Nephron (organoid): Measurements from ENCODE around the gene FHAD1.
"Not testable (repeated sequence)": the region's sequence is repeated elsewhere in the genome, so short reads cannot be mapped to it uniquely, and the experiment has no call there.

Source experiments
- H3K27ac Mint-ChIP-seq, 3 experiments: 2 replicates each; pipeline ENCODE4 v1.8.0; 2020; ENCODE audit warnings: mixed read lengths in 3 of 3, mild to moderate bottlenecking in 2 of 3, moderate library complexity in 1 of 3
- H3K27me3 Mint-ChIP-seq: 2 replicates; pipeline ENCODE4 v1.8.0; 2021; ENCODE audit warnings: low read depth, mild to moderate bottlenecking, moderate library complexity, mixed read lengths
- H3K36me3 Mint-ChIP-seq: 2 replicates; pipeline ENCODE4 v1.8.0; 2020; ENCODE audit warnings: low read depth, mixed read lengths
- H3K4me1 Mint-ChIP-seq: 2 replicates; pipeline ENCODE4 v1.8.0; 2020; ENCODE audit warnings: mixed read lengths
- H3K4me3 Mint-ChIP-seq, 3 experiments: 2 replicates each; pipeline ENCODE4 v1.8.0; 2020; ENCODE audit warnings: mild to moderate bottlenecking in 3 of 3, mixed read lengths in 3 of 3, moderate library complexity in 2 of 3
- H3K9me3 Mint-ChIP-seq: 2 replicates; pipeline ENCODE4 v1.8.0; 2020; ENCODE audit warnings: mixed read lengths
- TF ChIP-seq, protein P1 (sequence below), 3 experiments: fragments of 200-600 bp; sonication (generic); IDR thresholded peaks; one replicate each; pipeline ENCODE4 v1.5.0; 2021; ENCODE audit warnings: antibody characterized with exemption in 3 of 3; ENCODE audit not compliant: unreplicated experiment in 3 of 3

FHAD1 gene

DNA sequence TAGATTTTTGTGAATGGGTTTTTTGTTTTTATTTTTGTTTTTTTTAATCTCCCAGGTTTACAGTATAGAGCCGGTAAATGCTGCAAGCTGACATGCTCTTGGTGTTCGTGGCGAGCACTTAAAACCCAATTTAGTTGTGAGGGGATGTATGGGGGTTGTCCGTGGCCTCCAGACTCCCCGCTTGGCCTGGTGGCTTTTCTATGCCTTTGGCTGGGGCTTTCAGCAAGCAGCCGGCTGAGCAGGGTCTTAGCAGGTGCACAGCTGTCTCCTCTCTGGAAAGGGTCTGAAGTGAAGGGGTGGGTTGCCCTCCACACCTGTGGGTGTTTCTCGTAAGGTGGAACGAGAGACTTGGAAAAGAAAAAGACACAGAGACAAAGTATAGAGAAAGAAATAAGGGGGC is 131.7 kb downstream of the FHAD1 start:
- TF ChIP-seq, protein P1, sequence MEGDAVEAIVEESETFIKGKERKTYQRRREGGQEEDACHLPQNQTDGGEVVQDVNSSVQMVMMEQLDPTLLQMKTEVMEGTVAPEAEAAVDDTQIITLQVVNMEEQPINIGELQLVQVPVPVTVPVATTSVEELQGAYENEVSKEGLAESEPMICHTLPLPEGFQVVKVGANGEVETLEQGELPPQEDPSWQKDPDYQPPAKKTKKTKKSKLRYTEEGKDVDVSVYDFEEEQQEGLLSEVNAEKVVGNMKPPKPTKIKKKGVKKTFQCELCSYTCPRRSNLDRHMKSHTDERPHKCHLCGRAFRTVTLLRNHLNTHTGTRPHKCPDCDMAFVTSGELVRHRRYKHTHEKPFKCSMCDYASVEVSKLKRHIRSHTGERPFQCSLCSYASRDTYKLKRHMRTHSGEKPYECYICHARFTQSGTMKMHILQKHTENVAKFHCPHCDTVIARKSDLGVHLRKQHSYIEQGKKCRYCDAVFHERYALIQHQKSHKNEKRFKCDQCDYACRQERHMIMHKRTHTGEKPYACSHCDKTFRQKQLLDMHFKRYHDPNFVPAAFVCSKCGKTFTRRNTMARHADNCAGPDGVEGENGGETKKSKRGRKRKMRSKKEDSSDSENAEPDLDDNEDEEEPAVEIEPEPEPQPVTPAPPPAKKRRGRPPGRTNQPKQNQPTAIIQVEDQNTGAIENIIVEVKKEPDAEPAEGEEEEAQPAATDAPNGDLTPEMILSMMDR (IDR thresholded peaks at IDR 0.05; ENCODE audit: unreplicated experiment in 3 of 3) = no peak
- peaks cover 32% of the 10 kb centered on the region for H3K27me3 Mint-ChIP-seq
- H3K4me1 Mint-ChIP-seq = peaks cover 19% of the 10 kb centered on the region
- no peak overlapping the region for H3K4me3 Mint-ChIP-seq
- no peaks in the 10 kb centered on the region for H3K36me3 Mint-ChIP-seq
- H3K9me3 Mint-ChIP-seq = no peaks in the 10 kb centered on the region
- no peak overlapping the region for H3K27ac Mint-ChIP-seq

DNA sequence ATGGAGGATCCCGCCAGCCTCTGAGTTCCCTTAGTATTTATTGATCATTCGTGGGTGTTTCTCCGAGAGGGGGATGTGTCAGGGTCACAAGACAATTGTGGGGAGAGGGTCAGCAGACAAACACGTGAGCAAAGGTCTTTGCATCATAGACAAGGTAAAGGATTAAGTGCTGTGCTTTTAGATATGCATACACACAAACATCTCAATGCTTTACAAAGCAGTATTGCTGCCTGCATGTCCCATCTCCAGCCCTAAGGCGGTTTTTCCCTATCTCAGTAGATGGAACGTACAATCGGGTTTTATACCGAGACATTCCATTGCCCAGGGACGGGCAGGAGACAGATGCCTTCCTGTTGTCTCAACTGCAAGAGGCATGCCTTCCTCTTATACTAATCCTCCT is 132.1 kb downstream of the FHAD1 start:
- peaks cover 35% of the 10 kb centered on the region for H3K27me3 Mint-ChIP-seq
- H3K36me3 Mint-ChIP-seq, H3K4me3 Mint-ChIP-seq, H3K27ac Mint-ChIP-seq, H3K9me3 Mint-ChIP-seq: not testable (repeated sequence)
- peaks cover 16% of the 10 kb centered on the region for H3K4me1 Mint-ChIP-seq

DNA sequence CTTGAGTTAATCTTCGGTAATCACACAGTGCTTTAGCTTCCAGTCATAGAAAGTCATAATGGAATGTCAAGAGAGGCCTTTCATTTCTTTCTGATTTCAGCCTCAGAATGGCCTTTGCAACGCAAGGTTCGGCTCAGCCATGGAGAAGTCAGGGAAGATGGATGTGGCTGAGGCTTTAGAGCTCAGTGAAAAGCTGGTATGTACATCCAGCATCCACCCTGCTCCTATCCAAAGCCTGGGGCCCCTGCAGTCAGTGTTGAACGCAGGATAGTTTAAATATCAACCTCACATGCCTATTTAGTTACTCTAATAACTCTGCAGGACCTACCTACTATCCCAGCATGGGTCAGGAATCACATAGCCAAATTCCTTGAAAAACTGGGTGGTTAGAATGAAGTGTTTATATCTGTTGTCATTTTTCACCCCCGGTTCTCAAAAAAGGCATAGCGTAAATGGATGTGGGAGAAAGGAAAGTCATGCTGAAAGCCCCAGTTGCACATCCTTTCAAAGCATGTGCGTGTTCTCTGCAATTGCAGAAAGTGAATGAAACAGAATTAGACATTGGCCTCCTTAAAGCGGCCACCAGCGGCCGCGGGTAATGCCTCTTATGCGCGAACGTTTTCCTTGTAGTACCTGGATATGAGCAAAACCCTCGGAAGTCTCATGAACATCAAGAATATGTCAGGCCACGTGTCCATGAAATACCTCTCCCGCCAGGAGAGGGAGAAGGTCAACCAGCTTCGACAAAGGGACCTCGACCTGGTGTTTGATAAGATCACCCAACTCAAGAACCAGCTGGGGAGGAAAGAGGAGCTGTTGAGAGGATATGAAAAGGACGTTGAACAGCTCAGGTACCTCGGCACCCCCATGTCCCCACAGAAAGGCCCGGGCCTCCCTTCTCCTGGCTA is 133.8 kb downstream of the FHAD1 start:
- no peaks in the 10 kb centered on the region for H3K36me3 Mint-ChIP-seq
- no peaks in the 10 kb centered on the region for H3K9me3 Mint-ChIP-seq
- TF ChIP-seq, protein P1 (IDR thresholded peaks at IDR 0.05; ENCODE audit: unreplicated experiment in 3 of 3) = no peak
- H3K4me1 Mint-ChIP-seq = peaks cover 17% of the 10 kb centered on the region
- H3K4me3 Mint-ChIP-seq = no peak overlapping the region
- peaks cover 48% of the 10 kb centered on the region for H3K27me3 Mint-ChIP-seq
- H3K27ac Mint-ChIP-seq = no peak overlapping the region

DNA sequence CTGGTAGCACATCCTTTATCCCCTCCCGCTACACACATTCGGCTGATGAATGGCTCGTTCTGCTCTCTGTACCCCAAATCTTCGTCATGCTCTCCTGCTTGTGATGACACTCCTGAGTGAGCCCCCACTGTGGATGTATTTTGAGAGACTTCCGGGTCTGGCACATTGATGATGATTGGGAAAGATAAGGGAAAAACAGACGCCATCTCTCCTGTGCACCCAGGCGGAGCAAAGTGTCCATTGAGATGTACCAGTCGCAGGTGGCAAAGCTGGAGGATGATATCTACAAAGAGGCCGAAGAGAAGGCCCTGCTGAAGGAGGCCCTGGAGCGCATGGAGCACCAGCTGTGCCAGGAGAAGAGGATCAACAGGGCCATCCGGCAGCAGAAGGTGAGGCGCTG is 134.8 kb downstream of the FHAD1 start:
- peaks cover 56% of the 10 kb centered on the region for H3K27me3 Mint-ChIP-seq
- H3K4me1 Mint-ChIP-seq = peaks cover 26% of the 10 kb centered on the region
- H3K27ac Mint-ChIP-seq = no peak overlapping the region
- H3K36me3 Mint-ChIP-seq = no peaks in the 10 kb centered on the region
- no peaks in the 10 kb centered on the region for H3K9me3 Mint-ChIP-seq
- TF ChIP-seq, protein P1 (IDR thresholded peaks at IDR 0.05; ENCODE audit: unreplicated experiment in 3 of 3) = no peak
- H3K4me3 Mint-ChIP-seq = no peak overlapping the region

DNA sequence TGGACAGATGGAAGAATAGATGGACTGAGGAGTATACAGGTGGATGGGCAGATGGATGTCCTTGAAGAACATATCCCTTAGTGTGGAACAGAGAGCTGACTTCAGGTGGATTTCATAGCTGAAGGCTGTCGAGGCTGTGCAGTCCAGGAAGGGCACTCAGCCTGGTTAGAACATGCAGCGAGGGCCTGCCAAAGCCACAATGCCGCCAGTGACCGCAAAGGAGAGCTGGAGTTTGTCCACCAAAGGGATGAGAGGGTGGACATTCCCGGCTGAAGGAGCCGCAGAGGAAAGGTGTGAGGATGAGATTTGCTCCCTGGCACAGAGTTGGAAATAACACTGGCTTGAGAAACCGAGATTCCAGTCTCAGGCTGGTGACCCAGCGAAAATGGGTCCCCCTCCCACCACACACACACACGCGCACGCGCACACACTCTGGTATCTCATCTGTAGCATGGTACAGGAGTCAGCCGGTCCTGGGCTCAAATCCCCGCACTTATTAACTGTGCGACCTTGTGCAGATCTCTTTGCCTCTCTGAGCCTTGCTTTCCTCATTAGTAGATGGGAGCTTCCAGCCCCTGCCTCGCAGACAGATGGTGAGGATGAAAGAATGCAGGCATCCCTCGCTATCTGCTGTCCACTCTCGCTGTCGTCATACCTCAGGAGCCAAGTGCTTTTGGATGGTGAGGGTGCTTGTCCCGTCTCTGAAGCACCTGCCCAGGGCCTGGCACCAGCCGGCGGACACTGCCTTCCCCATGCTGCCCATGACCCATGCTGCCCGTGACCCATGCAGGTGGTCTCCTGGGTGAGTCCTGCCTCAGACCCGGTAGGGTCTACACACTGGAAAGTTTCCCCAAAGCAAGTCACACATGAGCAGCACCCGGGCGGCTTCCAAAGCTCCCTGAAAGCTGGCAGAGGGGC is 135.8 kb downstream of the FHAD1 start:
- Mint-ChIP-seq H3K27ac (no peak overlapping the region), H3K4me1 (peaks cover 20% of the 10 kb centered on the region), H3K36me3 (no peaks in the 10 kb centered on the region), H3K4me3 (no peak overlapping the region), H3K27me3 (peaks cover 57% of the 10 kb centered on the region), H3K9me3 (no peaks in the 10 kb centered on the region)
- TF ChIP-seq, protein P1 (IDR thresholded peaks at IDR 0.05; ENCODE audit: unreplicated experiment in 3 of 3) = no peak

DNA sequence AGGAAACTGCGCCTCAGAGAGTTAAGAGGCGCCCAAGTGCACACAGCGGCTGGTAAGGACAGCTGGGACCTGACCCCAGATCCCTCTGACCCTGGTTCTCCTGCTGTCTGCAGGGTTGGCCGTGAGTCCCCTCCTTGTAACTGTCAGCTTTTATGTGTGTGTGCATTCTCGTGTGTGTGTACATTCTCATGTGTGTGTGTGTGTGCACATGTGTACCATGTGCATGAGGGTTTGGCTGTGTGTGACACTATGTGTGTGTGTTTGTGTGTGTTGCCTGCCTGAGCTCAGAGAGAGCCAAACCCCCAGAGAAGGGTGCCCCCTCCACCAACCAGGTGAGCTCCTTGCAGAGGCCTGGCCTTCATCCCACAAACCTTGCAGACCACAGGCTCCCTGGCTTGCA is 136.8 kb downstream of the FHAD1 start:
- Mint-ChIP-seq H3K4me1 (peaks cover 18% of the 10 kb centered on the region), H3K4me3 (no peak overlapping the region), H3K27me3 (peaks cover 64% of the 10 kb centered on the region), H3K27ac (no peak overlapping the region), H3K9me3 (no peaks in the 10 kb centered on the region), H3K36me3 (no peaks in the 10 kb centered on the region)
- TF ChIP-seq, protein P1 (IDR thresholded peaks at IDR 0.05; ENCODE audit: unreplicated experiment in 3 of 3) = no peak
